Stimulated activated CD8-positive, alpha-beta memory T cell treated with anti-CD3 and anti-CD28 coated beads, Interleukin-15, amount 100 ng/mL, for 48 hours (primary cell): ENCODE data around the gene GTF2H2C.
"Not testable (repeated sequence)": the region's sequence is repeated elsewhere in the genome, so short reads cannot be mapped to it uniquely, and the experiment has no call there.

Experiments
- DNase-seq, 2 donors: peaks; one replicate each; pipeline ENCODE4 v3.0.0-alpha.2; 2020; ENCODE audit warnings: low read depth in 2 of 2

The GTF2H2C gene

GRCh38 chr5:69559908-69560330, at the start of gene GTF2H2C:
Gene GTF2H2C (plus strand): TSS chr5:69560191. CDS start chr5:69565133, 4,942 bp downstream.
- DNase-seq: peak; percentile 51 to 63

DNA sequence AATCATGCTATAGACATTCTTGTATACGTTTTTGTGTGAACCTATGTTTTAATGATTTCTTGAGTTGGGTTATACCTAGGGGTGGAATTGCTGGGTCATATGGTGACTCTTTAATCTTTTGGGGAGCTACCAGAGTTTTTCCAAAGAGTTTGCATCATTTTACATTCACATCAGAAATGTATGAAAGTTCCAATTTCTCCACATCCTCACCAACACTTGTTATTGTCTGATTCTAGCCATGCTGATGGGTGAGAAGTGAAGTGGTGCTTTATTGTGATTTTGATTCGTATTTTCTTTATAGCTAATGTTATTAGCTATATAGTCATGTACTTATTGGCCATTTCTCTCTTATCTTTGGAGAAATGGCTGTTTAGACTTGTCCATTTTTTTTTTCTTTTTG, 49.3 kb upstream of the GTF2H2C start:
- no peak for DNase-seq

DNA sequence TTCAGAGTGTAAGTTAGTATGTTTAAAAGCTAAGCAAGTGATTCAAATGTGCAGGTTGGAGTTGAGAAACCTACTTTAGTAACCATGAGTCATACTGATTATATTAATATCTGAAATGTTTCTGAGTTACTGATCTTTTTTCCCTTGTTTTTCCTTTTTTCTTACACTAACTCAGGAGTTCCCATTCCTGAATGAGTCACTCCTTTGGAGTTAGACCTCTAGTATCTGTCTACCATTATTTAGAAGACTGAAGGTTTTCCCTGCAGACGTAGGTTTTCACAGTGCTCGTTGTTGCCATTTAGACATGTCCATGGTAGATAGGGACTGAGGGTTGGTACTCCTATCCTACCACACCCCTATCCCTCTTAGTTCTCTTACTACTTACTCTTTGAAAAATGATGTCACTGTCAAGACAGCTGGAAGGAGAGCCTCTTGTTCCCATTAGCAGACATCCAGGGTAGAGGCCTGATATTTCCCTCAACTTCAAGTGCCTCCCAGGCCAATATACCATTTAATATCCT, 47.2 kb upstream of the GTF2H2C start:
- no peak for DNase-seq

DNA sequence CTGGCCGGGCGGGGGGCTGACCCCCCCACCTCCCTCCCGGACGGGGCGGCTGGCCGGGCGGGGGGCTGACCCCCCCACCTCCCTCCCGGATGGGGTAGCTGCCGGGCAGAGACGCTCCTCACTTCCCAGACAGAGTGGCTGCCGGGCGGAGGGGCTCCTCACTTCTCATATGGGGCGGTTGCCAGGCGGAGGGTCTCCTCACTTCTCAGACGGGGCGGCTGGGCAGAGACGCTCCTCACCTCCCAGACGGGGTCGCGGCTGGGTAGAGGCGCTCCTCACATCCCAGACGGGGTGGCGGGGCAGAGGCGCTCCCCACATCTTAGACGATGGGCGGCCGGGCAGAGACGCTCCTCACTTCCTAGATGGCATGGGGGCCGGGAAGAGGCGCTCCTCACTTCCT, 44.4 kb upstream of the GTF2H2C start:
- not testable (repeated sequence) for DNase-seq

- no peak for DNase-seq
Measured at GRCh38 chr5:69516769-69517168, 43.2 kb upstream of the GTF2H2C start.

- DNase-seq: no peak
Measured at GRCh38 chr5:69517763-69518212, 42.2 kb upstream of the GTF2H2C start.

DNA sequence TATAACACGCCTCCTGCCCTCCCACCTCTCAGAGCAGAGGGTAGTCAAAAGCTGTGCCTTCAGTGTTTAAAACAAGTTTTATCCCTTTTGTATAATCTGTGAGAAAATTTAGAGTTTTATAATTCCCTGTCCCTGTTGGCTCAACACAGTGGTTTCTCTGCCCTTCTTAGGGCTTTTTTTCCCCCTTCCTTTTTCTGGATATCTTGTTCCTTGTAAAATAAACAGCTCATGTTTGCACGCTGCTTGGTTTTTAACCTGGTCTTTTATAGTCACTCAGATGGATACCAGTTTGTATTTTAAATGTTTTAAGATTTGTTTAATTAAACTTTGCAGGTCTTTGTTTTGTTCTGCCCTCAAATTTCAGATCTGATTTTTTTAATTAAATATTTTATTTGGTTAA, 40.7 kb upstream of the GTF2H2C start:
- DNase-seq: no peak

DNA sequence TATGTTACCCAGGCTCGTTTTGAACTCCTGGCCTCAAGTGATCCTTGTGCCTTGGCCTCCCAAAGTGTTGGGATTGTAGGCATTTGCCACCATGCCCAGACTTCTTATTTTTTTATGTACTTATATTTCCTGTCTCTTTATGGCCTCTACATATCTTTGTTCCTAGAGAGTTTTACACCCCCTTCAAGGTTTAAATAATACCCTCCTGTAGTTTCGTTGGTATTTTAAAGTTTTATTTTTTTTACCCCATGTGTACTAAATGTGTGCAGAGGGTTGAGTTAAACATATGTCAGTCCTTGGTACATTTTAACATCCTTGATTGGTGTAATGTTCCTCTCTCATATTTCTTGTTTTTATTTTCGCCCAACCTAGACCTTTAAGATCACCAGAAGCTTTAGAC, 38.0 kb upstream of the GTF2H2C start:
- no peak for DNase-seq

DNA sequence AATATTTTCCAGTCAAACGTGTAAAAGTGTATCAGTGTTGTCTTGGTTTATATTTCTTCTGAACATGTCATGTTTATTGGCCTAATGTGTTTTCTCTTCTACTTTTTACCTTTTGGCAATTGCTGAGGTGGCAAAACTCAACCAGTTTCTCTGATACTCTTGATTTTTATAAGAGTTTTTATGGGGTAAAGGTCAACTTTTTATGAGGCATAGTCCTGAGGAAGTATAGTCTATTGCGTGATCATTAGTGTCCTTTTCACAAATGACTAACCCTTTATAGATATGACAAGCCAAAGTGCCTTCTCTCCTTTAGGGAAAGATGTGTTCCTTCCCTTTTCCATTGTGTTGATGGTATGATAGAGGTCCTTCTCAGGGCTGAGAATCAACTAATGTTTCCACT, 34.5 kb upstream of the GTF2H2C start:
- no peak for DNase-seq

DNA sequence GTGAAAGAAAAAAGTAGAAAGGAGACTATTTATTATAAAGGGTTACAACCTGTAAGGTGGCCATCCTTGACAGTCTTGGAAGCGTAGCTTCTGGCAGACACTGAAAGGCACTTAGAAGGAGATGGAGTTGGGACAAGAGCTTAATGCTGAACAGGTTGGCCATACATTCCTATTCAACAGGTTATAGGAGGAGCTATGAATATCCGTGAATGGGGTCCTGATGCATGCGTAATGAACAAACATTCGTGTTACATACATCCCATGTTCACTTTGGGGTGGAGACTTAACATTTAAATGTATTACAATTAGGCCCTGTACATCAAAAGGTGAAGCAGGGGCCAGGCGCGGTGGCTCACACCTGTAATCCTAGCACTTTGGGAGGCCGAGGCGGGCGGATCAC, 33.3 kb upstream of the GTF2H2C start:
- DNase-seq: no peak

DNA sequence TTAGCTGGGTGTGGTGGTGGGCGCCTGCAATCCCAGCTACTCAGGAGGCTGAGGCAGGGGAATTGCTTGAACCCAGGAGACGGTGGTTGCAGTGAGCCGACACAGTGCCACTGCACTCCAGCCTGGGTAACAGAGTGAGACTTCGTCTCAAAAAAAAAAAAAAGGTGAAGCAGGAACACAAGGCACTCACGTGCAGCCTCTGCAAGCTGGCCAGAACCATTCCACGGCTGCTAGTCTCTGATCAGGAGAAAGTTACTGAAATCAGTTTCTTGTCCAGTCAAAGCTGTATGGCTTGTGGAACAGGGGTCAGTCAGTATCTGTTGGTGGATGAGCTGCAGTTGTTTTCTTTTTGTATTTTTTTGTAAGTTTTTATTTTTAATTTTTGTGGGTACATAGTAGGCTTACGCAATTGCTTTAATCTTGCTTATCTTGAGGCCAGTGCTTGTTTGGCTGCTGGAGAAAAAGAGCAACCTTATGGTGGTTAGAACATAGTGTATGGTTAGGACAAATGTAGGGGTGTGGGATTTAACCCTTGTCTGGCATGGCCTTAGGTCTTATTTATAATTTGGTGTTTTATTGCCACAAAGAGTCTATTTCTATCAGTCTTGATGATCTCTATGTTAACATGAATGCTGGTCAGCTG, 32.7 kb upstream of the GTF2H2C start:
- DNase-seq: no peak

GRCh38 chr5:69528035-69528434, 32.0 kb upstream of the GTF2H2C start:
- DNase-seq: no peak

DNA sequence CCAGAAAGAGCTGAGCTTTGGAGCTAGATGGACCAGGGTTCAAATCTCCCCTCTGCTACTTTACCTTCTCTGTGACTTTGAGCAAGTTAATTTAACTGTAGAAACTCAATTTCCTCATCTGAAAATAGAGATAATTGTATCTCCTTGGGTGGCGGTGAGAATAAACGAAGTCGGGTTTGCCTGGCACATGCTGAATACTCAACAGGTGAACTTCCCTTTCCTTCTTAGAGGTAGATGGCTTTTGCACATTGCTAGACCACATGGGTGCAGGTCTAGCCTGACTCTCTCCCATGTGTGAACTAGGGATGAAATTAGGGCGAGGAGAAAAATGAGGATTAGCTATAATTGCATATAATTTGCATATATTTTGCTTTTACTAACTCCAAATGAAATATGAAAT, 31.4 kb upstream of the GTF2H2C start:
- DNase-seq: no peak

GRCh38 chr5:69530561-69531405, 29.2 kb upstream of the GTF2H2C start:
- no peak for DNase-seq

- DNase-seq: no peak
Measured at GRCh38 chr5:69531406-69531801, 28.6 kb upstream of the GTF2H2C start.

- DNase-seq: not testable (repeated sequence)
Measured at GRCh38 chr5:69537911-69538310, 22.1 kb upstream of the GTF2H2C start.

GRCh38 chr5:69538735-69539134, 21.3 kb upstream of the GTF2H2C start:
- not testable (repeated sequence) for DNase-seq

DNA sequence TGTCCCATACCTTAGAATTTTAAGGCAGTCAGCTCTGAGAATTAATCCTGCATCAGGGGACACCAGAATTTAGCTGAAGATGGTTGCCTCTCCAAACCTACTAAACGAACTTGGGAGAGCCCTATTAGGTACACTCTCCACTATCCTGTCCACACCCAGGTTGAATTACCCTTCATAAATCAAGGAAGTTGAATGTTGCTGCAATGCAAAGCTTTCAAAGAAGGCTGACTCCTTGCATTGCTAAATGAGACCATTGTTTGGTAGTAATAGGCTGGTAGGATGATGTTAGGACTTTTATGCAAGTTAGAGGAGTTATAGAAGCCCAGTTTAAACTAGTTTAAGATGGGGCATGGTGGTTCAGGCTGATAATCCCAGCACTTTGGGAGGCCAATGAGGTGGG, 18.6 kb upstream of the GTF2H2C start:
- not testable (repeated sequence) for DNase-seq

DNA sequence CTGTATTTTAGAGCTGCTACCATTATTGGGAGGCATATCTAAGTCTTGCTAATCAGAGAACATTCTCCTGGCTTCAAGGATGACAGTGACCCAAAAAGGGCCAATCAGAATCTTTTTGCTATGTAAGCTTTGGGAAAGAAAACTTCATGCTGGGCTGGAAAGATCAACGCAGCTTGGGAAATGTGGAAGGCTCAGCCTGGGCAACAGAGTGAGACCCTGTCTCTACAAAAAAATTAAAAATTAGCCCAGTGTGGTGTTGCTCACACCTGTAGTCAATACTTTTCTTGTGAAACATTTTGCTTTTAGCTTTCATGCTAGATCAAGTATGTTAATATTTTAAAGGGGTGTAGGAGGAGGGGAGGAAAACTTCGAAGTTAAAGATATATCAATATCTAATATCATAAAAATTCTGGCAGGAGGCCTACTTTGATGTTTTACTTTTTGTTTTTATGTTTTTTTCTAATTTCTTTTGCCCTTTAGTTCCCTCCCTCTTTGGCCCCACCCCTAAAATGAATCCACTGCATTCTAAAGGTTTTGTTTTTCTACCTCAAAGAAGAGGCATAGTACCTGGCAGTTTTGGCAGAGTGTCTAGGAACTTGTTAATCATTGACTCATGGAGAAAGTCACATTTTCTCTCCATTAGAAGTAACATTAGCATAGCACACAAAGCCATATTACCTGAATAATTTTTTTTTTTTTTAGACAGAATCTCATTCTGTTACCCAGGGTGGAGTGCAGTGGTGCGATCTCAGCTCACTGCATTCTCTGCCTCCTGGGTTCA, 17.0 kb upstream of the GTF2H2C start:
- DNase-seq: not testable (repeated sequence)

DNA sequence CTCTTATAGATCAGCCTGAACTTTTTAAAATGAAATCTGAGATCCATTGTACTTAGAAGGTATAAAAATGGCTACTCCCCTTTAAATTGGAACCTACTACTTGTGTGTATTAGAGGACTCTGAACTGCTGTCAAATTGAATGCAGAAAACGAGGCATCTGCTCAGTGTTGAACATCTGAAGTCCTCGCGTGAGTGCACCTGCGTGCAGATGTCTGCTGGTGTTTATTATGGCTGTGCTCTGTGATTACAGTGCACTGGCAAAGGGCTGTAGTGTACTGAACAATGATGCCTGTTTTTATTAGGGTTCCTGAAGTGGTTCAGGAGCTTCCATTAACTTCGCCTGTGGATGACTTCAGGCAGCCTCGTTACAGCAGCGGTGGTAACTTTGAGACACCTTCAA, 15.4 kb upstream of the GTF2H2C start:
- not testable (repeated sequence) for DNase-seq

GRCh38 chr5:69560587-69561431, 818 bp downstream of the GTF2H2C start:
- not testable (repeated sequence) for DNase-seq
